Liver (tissue), 9 donors: ENCODE results near the gene IL36B. TPM values are rescaled to one million over a fixed set of nuclear protein-coding genes. Genes with fewer than 3 reads are reported as not detected.

Source experiments
- DNase-seq: peaks from one replicate; pipeline ENCODE4 v3.0.0-alpha.2; 2017; ENCODE audit warnings: low spot score
- H3K27ac ChIP-seq, 2 donors: one replicate each; pipeline ENCODE4 v1.7.0; 2013; ENCODE audit warnings: inconsistent platforms in 2 of 2, low read length in 2 of 2, control low read depth in 1 of 2, low read depth in 1 of 2, mild to moderate bottlenecking in 1 of 2
- H3K27me3 ChIP-seq, 4 donors: one replicate each; pipeline versions ENCODE4 v1.6.1 to v1.7.0; 2013; ENCODE audit warnings: low read length in 3 of 4, inconsistent platforms in 1 of 4, mild to moderate bottlenecking in 1 of 4, moderate library complexity in 1 of 4; ENCODE audit not compliant: control insufficient read depth in 4 of 4, insufficient read depth in 4 of 4
- H3K36me3 ChIP-seq, 4 donors: one replicate each; pipeline versions ENCODE4 v1.6.1 to v1.7.0; 2013; ENCODE audit warnings: low read length in 3 of 4, mild to moderate bottlenecking in 3 of 4, low read depth in 1 of 4, moderate library complexity in 1 of 4; ENCODE audit not compliant: control insufficient read depth in 4 of 4, insufficient read depth in 3 of 4
- H3K4me1 ChIP-seq, 4 donors: one replicate each; pipeline versions ENCODE4 v1.6.1 to v1.7.0; 2013; ENCODE audit warnings: low read length in 3 of 4, mild to moderate bottlenecking in 3 of 4, moderate library complexity in 1 of 4; ENCODE audit not compliant: control insufficient read depth in 4 of 4, insufficient read depth in 4 of 4
- H3K4me3 ChIP-seq, 3 donors: one replicate each; pipeline versions ENCODE4 v1.6.1 to v1.7.0; 2013; ENCODE audit warnings: low read length in 3 of 3, control low read depth in 1 of 3, low read depth in 1 of 3, mild to moderate bottlenecking in 1 of 3
- H3K9ac ChIP-seq, 2 donors: one replicate each; pipeline ENCODE4 v1.7.0; 2013; ENCODE audit warnings: low read length in 2 of 2, mild to moderate bottlenecking in 2 of 2, moderate library complexity in 2 of 2, control low read depth in 1 of 2, low read depth in 1 of 2
- H3K9me3 ChIP-seq, 4 donors: one replicate each; pipeline versions ENCODE4 v1.6.1 to v1.7.0; 2013; ENCODE audit warnings: low read length in 3 of 4; ENCODE audit not compliant: control insufficient read depth in 4 of 4
- ATF3 ChIP-seq: IDR thresholded peaks from 2 replicates; pipeline ENCODE4 v1.6.1; 2016; ENCODE audit warnings: antibody characterized with exemption
- CTCF ChIP-seq: fragments of 150-350 bp; IDR thresholded peaks from 2 replicates; pipeline ENCODE4 v1.5.1; 2017; ENCODE audit warnings: improper control_type of control experiment, low read depth, low read length; ENCODE audit not compliant: missing input control
- EGR1 ChIP-seq, 2 donors: IDR thresholded peaks; 2 replicates each; pipeline ENCODE4 v1.6.1; 2016 to 2018; ENCODE audit warnings: antibody characterized with exemption in 2 of 2, low read depth in 2 of 2
- FOXA1 ChIP-seq: IDR thresholded peaks from 2 replicates; pipeline ENCODE4 v1.6.1; 2016; ENCODE audit warnings: antibody characterized with exemption
- FOXA2 ChIP-seq: IDR thresholded peaks from 2 replicates; pipeline ENCODE4 v1.6.1; 2016; ENCODE audit warnings: antibody characterized with exemption
- GABPA ChIP-seq, 2 donors: IDR thresholded peaks in 1 of 2; conservative IDR thresholded peaks in 1 of 2; 2 replicates each; pipeline ENCODE4 v1.6.1; 2016; ENCODE audit warnings: antibody characterized with exemption in 2 of 2, mild to moderate bottlenecking in 1 of 2, moderate library complexity in 1 of 2
- HNF4A ChIP-seq, 2 donors: conservative IDR thresholded peaks; 2 replicates each; pipeline ENCODE4 v1.6.1; 2016; ENCODE audit warnings: antibody characterized with exemption in 2 of 2, mild to moderate bottlenecking in 2 of 2
- HNF4G ChIP-seq: IDR thresholded peaks from 2 replicates; pipeline ENCODE4 v1.6.1; 2016; ENCODE audit warnings: antibody characterized with exemption
- JUND ChIP-seq, 2 donors: IDR thresholded peaks; 2 replicates each; pipeline ENCODE4 v1.6.1; 2016; ENCODE audit warnings: antibody characterized with exemption in 2 of 2
- MAX ChIP-seq: IDR thresholded peaks from 2 replicates; pipeline ENCODE4 v1.6.1; 2016; ENCODE audit warnings: antibody characterized with exemption
- NR2F2 ChIP-seq: IDR thresholded peaks from 2 replicates; pipeline ENCODE4 v1.6.1; 2016; ENCODE audit warnings: antibody characterized with exemption
- RAD21 ChIP-seq, 2 donors: IDR thresholded peaks; 2 replicates each; pipeline ENCODE4 v1.6.1; 2016; ENCODE audit warnings: antibody characterized with exemption in 2 of 2, mild to moderate bottlenecking in 2 of 2
- RXRA ChIP-seq, 2 donors: IDR thresholded peaks; 2 replicates each; pipeline ENCODE4 v1.6.1; 2017 to 2018; ENCODE audit warnings: antibody characterized with exemption in 2 of 2, mild to moderate bottlenecking in 1 of 2
- SP1 ChIP-seq: IDR thresholded peaks from 2 replicates; pipeline ENCODE4 v1.6.1; 2018; ENCODE audit warnings: antibody characterized with exemption, mild to moderate bottlenecking
- TAF1 ChIP-seq: conservative IDR thresholded peaks from 2 replicates; pipeline ENCODE4 v1.6.1; 2016; ENCODE audit warnings: antibody characterized with exemption, mild to moderate bottlenecking
- YY1 ChIP-seq: IDR thresholded peaks from 2 replicates; pipeline ENCODE4 v1.6.1; 2016; ENCODE audit warnings: antibody characterized with exemption, mild to moderate bottlenecking
- ZBTB33 ChIP-seq: IDR thresholded peaks from 2 replicates; pipeline ENCODE4 v1.6.1; 2016; ENCODE audit warnings: antibody characterized with exemption
- WGBS: extraction: QIAGEN DNeasy Blood & Tissue Kit; methylation state at CpG from one replicate; pipeline ENCODE4 v1.1.7; 2013; 5-methylcytosine and 5-hydroxymethylcytosine counted together
- polyA plus RNA-seq, 2 donors: library from polyadenylated mRNA; stranded (reverse) in 1 of 2; unstranded in 1 of 2; fragments of 200-250 nt in 1 of 2; fragments of >200 nt in 1 of 2; fragmentation: Nextera tagmentation in 1 of 2; extraction: Ambion mirVana in 1 of 2; gene quantifications; one replicate each; pipeline versions ENCODE4 v1.2.1 to v1.2.3, GENCODE V29; 2013 to 2015
- total RNA-seq, 2 donors: library from RNA; depleted of rRNA; stranded (reverse); fragments of >200 nt; gene quantifications; one replicate each; pipeline ENCODE4 v1.2.3, GENCODE V29; 2014
- donor health status: healthy.
- donor health status: healthy.
- donor health status: healthy.
- donor health status: healthy.
- donor health status: healthy.

Gene IL36B
- total RNA-seq (not detected), polyA plus RNA-seq (not detected)

GRCh38 chr2:113052396-113052917 lies at the start of gene IL36B:
Gene IL36B (minus strand): TSS chr2:113052867.
- H3K27ac ChIP-seq, result no peak within 1 kb of the TSS
- 79% methylated on average over 6 of the region's 6 CpGs for WGBS
- DNase-seq, result no peak
- H3K4me1 ChIP-seq, result no peaks in the 10 kb centered on the region
- no peak for TF ChIP-seq ZBTB33
- no peak for TF ChIP-seq SP1
- TF ChIP-seq NR2F2, result no peak
- no peak for TF ChIP-seq FOXA1
- no peak for TF ChIP-seq TAF1
- no peak for TF ChIP-seq JUND (IDR thresholded peaks at IDR 0.05)
- no peak for TF ChIP-seq CTCF
- TF ChIP-seq EGR1 (IDR thresholded peaks at IDR 0.05; ENCODE audit: low read depth in 2 of 2), result no peak
- H3K9ac ChIP-seq, result no peak within 1 kb of the TSS
- H3K27me3 ChIP-seq, result no peaks in the 10 kb centered on the region
- no peaks in the 10 kb centered on the region for H3K36me3 ChIP-seq
- peaks cover 0 to 3% (median under 1%) of the 10 kb centered on the region in 4 donors for H3K9me3 ChIP-seq
- no peak within 1 kb of the TSS for H3K4me3 ChIP-seq

- no peaks in the 10 kb centered on the region for H3K27me3 ChIP-seq
- H3K4me3 ChIP-seq, result no peak overlapping the region
- no peak overlapping the region for H3K27ac ChIP-seq
- H3K9me3 ChIP-seq, result no peaks in the 10 kb centered on the region
- no peak overlapping the region for H3K9ac ChIP-seq
- H3K4me1 ChIP-seq, result peaks cover 0 to 3% (median 0%) of the 10 kb centered on the region in 4 donors
- TF ChIP-seq EGR1 (IDR thresholded peaks at IDR 0.05; ENCODE audit: low read depth in 2 of 2) (no peak), MAX (no peak), FOXA2 (no peak), NR2F2 (no peak), RAD21 (IDR thresholded peaks at IDR 0.05) (no peak), HNF4A (conservative IDR thresholded peaks at IDR 0.05) (no peak), JUND (IDR thresholded peaks at IDR 0.05) (no peak), YY1 (no peak), RXRA (IDR thresholded peaks at IDR 0.05) (no peak), ATF3 (no peak), TAF1 (no peak), HNF4G (no peak), GABPA (IDR thresholded peaks at IDR 0.05 in 1 of 2, conservative IDR thresholded peaks at IDR 0.05 in 1 of 2) (no peak), FOXA1 (no peak), CTCF (no peak)
- H3K36me3 ChIP-seq, result no peaks in the 10 kb centered on the region
- no peak for DNase-seq
- WGBS, result 94% methylated on average over 2 of the region's 2 CpGs
Measured at GRCh38 chr2:113102133-113102532, 49.5 kb upstream of the IL36B start.
